Fibroblast of lung (primary cell): ENCODE results near the gene ZMAT5.

Experiments used
- EZH2 ChIP-seq: IDR thresholded peaks from 2 replicates; pipeline ENCODE4 v1.5.1; 2012; ENCODE audit warnings: low read length, control low read depth, mild to moderate bottlenecking; ENCODE audit errors: missing control alignments
- TF ChIP-seq, protein P1 (sequence below), 2 donors: IDR thresholded peaks in 1 of 2; conservative IDR thresholded peaks in 1 of 2; 1 replicate in 1 of 2; 2 replicates in 1 of 2; pipeline ENCODE4 v1.5.1; 2011 to 2012; ENCODE audit warnings: low read length in 2 of 2, control low read depth in 1 of 2, inconsistent platforms in 1 of 2, low read depth in 1 of 2, mild to moderate bottlenecking in 1 of 2

DNA sequence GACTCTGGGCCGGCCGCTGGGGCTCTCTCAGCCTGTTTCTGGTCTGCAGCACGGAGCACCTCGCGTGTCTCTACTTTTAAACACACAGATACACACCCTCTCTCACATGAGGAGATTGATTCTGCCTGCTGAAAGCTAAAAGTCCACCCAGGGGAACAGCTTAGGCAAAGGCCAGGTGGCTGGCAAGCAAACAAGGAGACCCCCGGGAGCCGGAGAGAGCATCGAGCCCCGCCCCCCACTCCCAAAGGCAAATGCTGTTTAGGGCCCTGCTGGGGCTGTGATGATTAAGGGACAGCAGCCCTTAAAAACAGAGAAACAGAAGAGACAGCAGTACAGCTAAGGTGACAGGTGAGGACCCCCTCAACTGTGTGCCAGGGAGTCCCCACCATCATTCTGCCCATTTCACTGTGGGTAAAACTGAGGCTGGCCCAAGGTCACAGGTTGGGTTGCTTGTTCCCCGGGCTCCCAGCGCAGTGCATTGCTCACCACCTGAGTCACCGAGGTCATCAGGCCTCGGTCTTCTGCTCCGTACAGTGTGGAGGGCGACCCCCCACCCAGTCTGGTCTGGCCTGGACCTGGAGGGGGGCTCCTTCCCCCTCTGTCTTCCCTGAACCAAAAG, 40.2 kb downstream of the ZMAT5 start:
- TF ChIP-seq, protein P1, sequence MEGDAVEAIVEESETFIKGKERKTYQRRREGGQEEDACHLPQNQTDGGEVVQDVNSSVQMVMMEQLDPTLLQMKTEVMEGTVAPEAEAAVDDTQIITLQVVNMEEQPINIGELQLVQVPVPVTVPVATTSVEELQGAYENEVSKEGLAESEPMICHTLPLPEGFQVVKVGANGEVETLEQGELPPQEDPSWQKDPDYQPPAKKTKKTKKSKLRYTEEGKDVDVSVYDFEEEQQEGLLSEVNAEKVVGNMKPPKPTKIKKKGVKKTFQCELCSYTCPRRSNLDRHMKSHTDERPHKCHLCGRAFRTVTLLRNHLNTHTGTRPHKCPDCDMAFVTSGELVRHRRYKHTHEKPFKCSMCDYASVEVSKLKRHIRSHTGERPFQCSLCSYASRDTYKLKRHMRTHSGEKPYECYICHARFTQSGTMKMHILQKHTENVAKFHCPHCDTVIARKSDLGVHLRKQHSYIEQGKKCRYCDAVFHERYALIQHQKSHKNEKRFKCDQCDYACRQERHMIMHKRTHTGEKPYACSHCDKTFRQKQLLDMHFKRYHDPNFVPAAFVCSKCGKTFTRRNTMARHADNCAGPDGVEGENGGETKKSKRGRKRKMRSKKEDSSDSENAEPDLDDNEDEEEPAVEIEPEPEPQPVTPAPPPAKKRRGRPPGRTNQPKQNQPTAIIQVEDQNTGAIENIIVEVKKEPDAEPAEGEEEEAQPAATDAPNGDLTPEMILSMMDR (conservative IDR thresholded peaks at IDR 0.05 in 1 of 2, IDR thresholded peaks at IDR 0.05 in 1 of 2; ENCODE audit: low read depth in 1 of 2, low read length in 2 of 2) = no peak
- no peak for TF ChIP-seq EZH2
